HG03354 (cell line): Measurements from ENCODE around the gene NDUFAF2.

Source experiments
- ATAC-seq: cut with Tn5 transposase; IDR thresholded peaks from one replicate; pipeline ENCODE4 v1.9.1; 2021; ENCODE audit warnings: mild to moderate bottlenecking; ENCODE audit not compliant: unreplicated experiment, poor library complexity, severe bottlenecking

The NDUFAF2 gene

DNA sequence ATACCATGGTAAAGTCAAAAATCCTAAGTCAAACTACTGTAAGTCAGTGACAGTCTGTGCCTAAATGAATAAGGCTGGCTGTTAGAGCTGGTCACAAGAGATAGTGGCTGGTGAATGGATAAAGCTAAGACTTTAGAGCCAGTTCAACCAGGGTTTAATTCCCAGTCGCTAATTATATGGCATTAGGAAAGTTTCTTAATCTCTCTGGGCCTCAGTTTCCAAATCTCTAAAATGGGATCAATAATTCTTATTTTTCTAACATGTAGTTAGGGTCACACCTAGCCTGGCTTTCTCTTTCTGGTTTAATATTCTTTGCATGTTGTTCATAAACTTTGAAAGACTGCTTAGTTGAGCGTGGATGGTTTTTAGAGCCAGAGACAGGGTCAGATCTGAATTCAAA is 152.5 kb downstream of the NDUFAF2 start:
- ATAC-seq: no peak

- ATAC-seq: no peak
These were observed 153.4 kb downstream of the NDUFAF2 start for GRCh38 chr5:61098251-61098995.

- no peak for ATAC-seq
These were observed 155.4 kb downstream of the NDUFAF2 start for GRCh38 chr5:61100437-61100836.

GRCh38 chr5:61114441-61114840 is 169.4 kb downstream of the NDUFAF2 start:
- ATAC-seq: no peak

GRCh38 chr5:61115968-61116367 is 171.0 kb downstream of the NDUFAF2 start:
- ATAC-seq: no peak

- no peak for ATAC-seq
These were observed 174.1 kb downstream of the NDUFAF2 start for GRCh38 chr5:61119066-61119465.

DNA sequence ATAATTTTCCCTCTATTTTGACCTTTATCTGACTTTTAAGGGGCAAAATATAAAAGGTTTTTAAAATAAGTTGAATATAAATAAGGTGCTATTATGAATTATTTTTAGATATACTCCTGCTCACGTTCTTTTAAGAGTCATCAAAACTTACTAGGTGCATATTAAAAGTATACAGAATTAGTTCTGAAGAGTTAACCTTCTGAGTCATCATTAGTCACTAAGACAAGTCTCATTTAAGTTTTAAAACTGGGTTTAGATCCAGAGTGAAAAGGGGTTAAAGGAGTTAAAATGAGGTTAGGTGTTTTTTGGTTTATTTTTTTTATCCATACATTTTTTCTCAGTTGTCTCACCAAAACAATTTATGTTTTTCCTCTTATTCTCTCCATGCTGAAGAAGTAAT is 175.5 kb downstream of the NDUFAF2 start:
- ATAC-seq: no peak

GRCh38 chr5:61123145-61123544 is 178.1 kb downstream of the NDUFAF2 start:
- ATAC-seq: no peak

DNA sequence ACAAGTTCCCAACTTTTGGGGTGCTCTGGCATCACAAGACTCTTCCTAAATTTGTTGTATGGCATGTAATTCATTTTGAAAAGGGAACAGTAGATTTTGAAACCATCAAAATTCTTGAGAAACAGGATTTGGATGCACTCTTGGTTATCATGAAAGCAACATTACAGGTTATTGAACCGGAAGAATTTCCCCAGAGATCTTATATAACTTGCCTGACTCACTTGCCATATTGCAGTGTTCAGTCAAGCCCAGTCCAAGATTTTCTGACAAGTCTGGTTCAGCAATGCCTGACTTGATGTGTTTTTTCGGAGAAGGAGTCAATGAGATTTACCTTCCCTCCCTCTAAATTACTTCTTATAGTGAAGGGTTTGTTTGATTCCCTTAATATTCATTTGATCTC is 185.3 kb downstream of the NDUFAF2 start:
- no peak for ATAC-seq

GRCh38 chr5:61132559-61132958 is 187.6 kb downstream of the NDUFAF2 start:
- ATAC-seq: no peak

DNA sequence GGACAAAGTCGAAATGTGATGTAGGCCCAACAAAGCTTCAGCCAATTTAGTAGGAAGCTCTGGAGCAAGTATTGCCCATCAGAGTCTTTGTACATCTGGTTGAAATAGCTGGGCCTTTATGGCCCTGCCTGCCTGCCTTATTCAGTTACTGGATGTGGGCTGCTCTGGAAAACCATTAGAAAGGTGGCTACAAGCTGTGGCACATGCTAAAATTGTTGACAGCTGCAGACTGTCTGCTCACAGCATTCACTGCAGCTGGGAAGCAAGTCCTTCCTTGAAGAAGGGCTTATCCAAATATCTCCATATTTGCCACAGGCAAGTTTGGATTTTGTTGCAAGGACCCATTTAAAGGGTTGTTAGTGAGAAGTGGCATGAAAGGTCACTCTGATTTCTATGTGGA is 192.8 kb downstream of the NDUFAF2 start:
- ATAC-seq: no peak

- ATAC-seq: no peak
These were observed 194.3 kb downstream of the NDUFAF2 start for GRCh38 chr5:61139094-61139873.

GRCh38 chr5:61139931-61140330 is 194.9 kb downstream of the NDUFAF2 start:
- no peak for ATAC-seq

DNA sequence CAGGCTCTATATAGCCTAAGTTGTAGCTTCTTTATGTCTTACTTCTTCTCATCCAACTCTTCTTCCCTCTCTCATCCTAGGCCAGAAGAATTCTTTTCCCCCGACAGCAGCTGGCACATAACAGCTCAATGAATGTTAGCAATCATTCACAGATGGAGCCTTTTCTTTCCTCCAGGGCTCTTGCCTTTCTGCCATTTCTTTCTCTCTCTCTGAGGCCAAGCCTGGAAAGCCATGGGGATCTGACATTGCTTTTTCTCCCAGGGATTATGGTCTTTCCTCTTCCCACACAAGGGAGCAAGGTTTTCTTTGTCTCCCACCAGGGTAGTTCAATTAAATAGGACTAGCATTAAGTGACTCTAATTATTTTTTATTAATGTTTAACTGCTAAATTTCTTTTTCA is 196.8 kb downstream of the NDUFAF2 start:
- no peak for ATAC-seq

DNA sequence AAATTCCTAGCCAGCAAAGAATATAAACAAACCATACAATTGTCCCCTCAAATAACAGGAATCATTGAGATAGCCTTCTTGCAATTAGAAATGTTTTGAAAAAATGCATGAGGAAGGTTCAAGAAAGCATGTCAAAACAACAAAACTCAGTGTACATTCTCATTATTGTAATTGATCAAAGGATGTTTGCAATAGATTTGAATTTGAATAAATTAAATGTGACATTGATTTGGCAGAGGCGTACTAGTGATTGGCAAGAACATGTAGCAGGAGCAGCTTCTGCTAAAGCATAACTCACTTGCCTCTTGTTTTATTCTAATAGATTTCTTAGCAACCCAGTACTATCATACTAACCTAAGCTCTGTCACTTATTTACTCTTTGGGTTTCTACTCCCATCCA is 197.4 kb downstream of the NDUFAF2 start:
- no peak for ATAC-seq

- no peak for ATAC-seq
These were observed 197.8 kb downstream of the NDUFAF2 start for GRCh38 chr5:61142811-61143210.

DNA sequence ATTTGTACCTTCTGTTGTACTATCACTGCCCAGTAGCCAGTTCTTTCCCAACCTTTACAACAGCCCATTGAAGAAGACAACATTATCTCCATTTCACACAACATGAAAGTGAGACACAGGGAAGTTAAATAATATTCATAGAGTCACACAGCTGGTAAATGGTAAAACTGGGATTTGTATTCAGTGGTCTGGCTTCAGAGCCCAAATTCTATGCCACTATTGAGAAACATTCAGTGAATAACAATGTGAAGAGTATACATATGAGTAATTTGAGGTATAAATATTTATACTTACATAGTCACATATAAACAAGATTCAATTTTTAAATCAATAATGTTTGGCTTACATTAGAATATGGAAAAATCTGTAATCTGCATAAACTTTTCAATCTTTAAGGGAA is 203.5 kb downstream of the NDUFAF2 start:
- ATAC-seq: no peak

- ATAC-seq: no peak
These were observed 206.9 kb downstream of the NDUFAF2 start for GRCh38 chr5:61151893-61152292.

DNA sequence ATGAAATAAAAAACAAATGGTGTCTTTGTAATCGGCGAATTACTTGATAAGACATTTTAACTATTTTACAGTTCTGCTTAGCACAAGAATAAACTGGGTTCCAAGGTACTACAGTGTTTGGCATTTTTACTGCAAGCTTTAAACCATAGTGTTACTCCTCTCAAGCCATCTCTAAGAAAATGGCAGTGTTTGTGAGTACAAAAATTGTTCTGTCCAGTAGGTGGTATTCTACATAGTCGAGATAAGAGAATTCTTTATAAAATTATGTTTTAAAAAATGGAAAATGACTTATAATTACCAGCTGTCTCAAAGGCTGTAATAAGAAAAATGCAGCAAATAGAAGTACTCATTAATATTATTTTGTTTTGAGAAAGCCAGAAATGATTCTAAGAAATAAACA is 214.1 kb downstream of the NDUFAF2 start:
- ATAC-seq: no peak

DNA sequence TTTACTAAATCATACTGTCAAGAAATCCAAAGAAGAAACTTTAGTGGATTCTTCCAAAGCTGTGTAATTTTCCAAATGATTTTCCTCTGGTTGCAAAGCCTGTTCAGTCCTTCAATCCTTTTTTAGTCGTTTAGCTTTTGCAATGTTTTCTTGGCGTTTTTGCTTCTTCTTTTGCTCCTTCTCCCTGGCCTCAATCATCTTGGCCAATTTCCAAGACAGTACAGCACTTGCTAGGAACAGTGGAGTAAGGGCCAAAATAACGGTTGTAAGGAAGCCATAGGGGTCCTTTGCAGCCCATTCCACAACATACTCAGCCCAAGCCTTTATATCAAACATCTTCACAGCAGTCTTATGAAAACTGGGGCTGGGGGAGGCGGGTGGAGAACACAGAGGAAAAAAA is 214.8 kb downstream of the NDUFAF2 start:
- ATAC-seq: no peak

GRCh38 chr5:61160497-61160896 is 215.5 kb downstream of the NDUFAF2 start:
- no peak for ATAC-seq
